Measurements from ENCODE around the gene CBLN3.

CBLN3 gene

GRCh38 chr14:24378981-24379906, 50.2 kb downstream of the CBLN3 start:
- peak; percentile 42 for DNase-seq

GRCh38 chr14:24378327-24378726, 51.1 kb downstream of the CBLN3 start:
- DNase-seq = no peak

GRCh38 chr14:24377657-24378056, 51.8 kb downstream of the CBLN3 start:
- DNase-seq = peak; percentile 71

- no peak for DNase-seq
These were observed 52.3 kb downstream of the CBLN3 start for GRCh38 chr14:24377126-24377525.

Data from DMS79 treated with DMSO at 0.1 percent for 48 hours (cell line).